Activated CD8-positive, alpha-beta memory T cell treated with anti-CD3 and anti-CD28 coated beads, Interleukin-2, amount 50 U/mL, for 1 hour (primary cell): ENCODE results near the gene SLC25A42.
"Not testable (repeated sequence)": the region's sequence is repeated elsewhere in the genome, so short reads cannot be mapped to it uniquely, and the experiment has no call there.

Source experiments
- DNase-seq: peaks from one replicate; pipeline ENCODE4 v3.0.0-alpha.2; 2020; ENCODE audit errors: extremely low read depth

SLC25A42 gene

GRCh38 chr19:19068659-19069654 is 5.2 kb downstream of the SLC25A42 start:
- no peak for DNase-seq

GRCh38 chr19:19071897-19072296 is 8.1 kb downstream of the SLC25A42 start:
- no peak for DNase-seq

- DNase-seq: no peak
Observed at GRCh38 chr19:19074196-19074882, 10.5 kb downstream of the SLC25A42 start.

- DNase-seq: no peak
Observed at GRCh38 chr19:19075126-19075525, 11.3 kb downstream of the SLC25A42 start.

- no peak for DNase-seq
Observed at GRCh38 chr19:19076476-19076875, 12.7 kb downstream of the SLC25A42 start.

- DNase-seq: no peak
Observed at GRCh38 chr19:19077103-19077502, 13.3 kb downstream of the SLC25A42 start.

- DNase-seq: no peak
Observed at GRCh38 chr19:19078801-19079200, 15.0 kb downstream of the SLC25A42 start.

- no peak for DNase-seq
Observed at GRCh38 chr19:19079571-19079970, 15.8 kb downstream of the SLC25A42 start.

- DNase-seq: no peak
Observed at GRCh38 chr19:19081642-19082151, 17.9 kb downstream of the SLC25A42 start.

- DNase-seq: no peak
Observed at GRCh38 chr19:19083413-19084178, 19.8 kb downstream of the SLC25A42 start.

GRCh38 chr19:19087676-19088075 is 23.9 kb downstream of the SLC25A42 start:
- no peak for DNase-seq

- no peak for DNase-seq
Observed at GRCh38 chr19:19094513-19094912, 30.7 kb downstream of the SLC25A42 start.

GRCh38 chr19:19095691-19096090 is 31.9 kb downstream of the SLC25A42 start:
- no peak for DNase-seq

- no peak for DNase-seq
Observed at GRCh38 chr19:19096641-19097627, 33.1 kb downstream of the SLC25A42 start.

GRCh38 chr19:19098084-19098702 is 34.4 kb downstream of the SLC25A42 start:
- no peak for DNase-seq

GRCh38 chr19:19098703-19099632 is 35.2 kb downstream of the SLC25A42 start:
- DNase-seq: no peak

- DNase-seq: no peak
Observed at GRCh38 chr19:19101540-19101939, 37.7 kb downstream of the SLC25A42 start.

GRCh38 chr19:19102566-19102965 is 38.8 kb downstream of the SLC25A42 start:
- DNase-seq: not testable (repeated sequence)

GRCh38 chr19:19103167-19103566 is 39.4 kb downstream of the SLC25A42 start:
- DNase-seq: no peak
